Measurements from ENCODE around the gene KLHL17.

- no peak for TF ChIP-seq POLR2AphosphoS5 (IDR thresholded peaks at IDR 0.05; ENCODE audit: low read depth)
- TF ChIP-seq CTCF (IDR thresholded peaks at IDR 0.05; ENCODE audit: insufficient read depth, low read length) = no peak
- no peak for TF ChIP-seq SPI1 (IDR thresholded peaks at IDR 0.05; ENCODE audit: borderline replicate concordance, low read depth)
These were observed 37.0 kb upstream of the KLHL17 start, which contains the start of gene SAMD11 for GRCh38 chr1:923131-923990.

Data from HL-60 (cell line).